ENCODE results near the gene SIM1. TPM values are rescaled to one million over a fixed set of nuclear protein-coding genes. Genes with fewer than 3 reads are reported as not detected.

Gene SIM1
- total RNA-seq, 1 donor from 2014 or later: 0.41 TPM

- Mint-ChIP-seq H3K27ac (ENCODE audit: unreplicated experiment) (no peak overlapping the region), H3K36me3 (ENCODE audit: low read depth, unreplicated experiment) (no peaks in the 10 kb centered on the region), H3K9me3 (ENCODE audit: unreplicated experiment) (no peaks in the 10 kb centered on the region), H3K27me3 (ENCODE audit: unreplicated experiment) (peaks cover 56% of the 10 kb centered on the region), H3K4me3 (ENCODE audit: unreplicated experiment) (no peak overlapping the region), H3K4me1 (ENCODE audit: unreplicated experiment) (peaks cover 35% of the 10 kb centered on the region)
- DNase-seq (ENCODE audit: low spot score): no peak
- TF ChIP-seq, protein P1, sequence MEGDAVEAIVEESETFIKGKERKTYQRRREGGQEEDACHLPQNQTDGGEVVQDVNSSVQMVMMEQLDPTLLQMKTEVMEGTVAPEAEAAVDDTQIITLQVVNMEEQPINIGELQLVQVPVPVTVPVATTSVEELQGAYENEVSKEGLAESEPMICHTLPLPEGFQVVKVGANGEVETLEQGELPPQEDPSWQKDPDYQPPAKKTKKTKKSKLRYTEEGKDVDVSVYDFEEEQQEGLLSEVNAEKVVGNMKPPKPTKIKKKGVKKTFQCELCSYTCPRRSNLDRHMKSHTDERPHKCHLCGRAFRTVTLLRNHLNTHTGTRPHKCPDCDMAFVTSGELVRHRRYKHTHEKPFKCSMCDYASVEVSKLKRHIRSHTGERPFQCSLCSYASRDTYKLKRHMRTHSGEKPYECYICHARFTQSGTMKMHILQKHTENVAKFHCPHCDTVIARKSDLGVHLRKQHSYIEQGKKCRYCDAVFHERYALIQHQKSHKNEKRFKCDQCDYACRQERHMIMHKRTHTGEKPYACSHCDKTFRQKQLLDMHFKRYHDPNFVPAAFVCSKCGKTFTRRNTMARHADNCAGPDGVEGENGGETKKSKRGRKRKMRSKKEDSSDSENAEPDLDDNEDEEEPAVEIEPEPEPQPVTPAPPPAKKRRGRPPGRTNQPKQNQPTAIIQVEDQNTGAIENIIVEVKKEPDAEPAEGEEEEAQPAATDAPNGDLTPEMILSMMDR (IDR thresholded peaks at IDR 0.05; ENCODE audit: unreplicated experiment): no peak
Observed at GRCh38 chr6:100459592-100460184, 5.0 kb downstream of the SIM1 start.

DNA sequence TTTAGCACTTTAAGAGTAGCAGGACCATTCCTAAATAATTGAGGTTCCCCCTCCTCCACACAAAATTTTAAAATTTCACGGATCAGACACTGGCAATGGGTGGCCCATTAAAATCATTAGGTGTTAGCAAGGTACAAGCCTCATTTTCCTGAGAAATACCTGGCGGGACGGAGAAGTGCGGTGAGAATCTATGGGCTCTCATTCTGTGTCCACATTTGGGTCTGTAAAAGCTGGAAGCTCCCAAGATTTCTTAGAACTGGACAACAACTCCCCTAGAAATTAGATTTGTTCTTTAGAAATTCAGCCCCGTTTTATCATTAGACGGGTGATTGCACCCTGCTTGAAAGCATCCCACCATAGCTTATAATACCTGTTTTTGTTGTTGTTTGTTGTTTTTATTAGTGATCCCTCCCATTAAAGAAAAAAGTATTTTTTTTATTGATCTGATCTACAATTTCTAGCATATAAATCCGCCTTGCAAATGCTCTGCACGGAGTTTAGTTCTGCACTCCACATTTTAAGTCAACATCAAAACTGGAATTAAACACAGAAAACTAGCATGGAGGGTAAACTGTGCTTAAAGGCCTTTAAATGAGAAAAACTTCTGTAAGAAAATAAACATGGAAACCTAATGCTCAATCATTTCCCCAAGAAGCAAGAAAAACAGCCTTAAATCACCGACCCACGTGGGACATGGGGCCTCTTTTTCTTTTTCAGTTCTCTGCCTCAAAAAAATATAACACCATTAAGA is 5.7 kb downstream of the SIM1 start:
- Mint-ChIP-seq H3K36me3 (ENCODE audit: low read depth, unreplicated experiment) (no peaks in the 10 kb centered on the region), H3K27me3 (ENCODE audit: unreplicated experiment) (peaks cover 57% of the 10 kb centered on the region), H3K27ac (ENCODE audit: unreplicated experiment) (no peak overlapping the region), H3K4me1 (ENCODE audit: unreplicated experiment) (peaks cover 41% of the 10 kb centered on the region), H3K9me3 (ENCODE audit: unreplicated experiment) (no peaks in the 10 kb centered on the region), H3K4me3 (ENCODE audit: unreplicated experiment) (no peak overlapping the region)
- TF ChIP-seq, protein P1 (IDR thresholded peaks at IDR 0.05; ENCODE audit: unreplicated experiment): no peak
- DNase-seq (ENCODE audit: low spot score): no peak

DNA sequence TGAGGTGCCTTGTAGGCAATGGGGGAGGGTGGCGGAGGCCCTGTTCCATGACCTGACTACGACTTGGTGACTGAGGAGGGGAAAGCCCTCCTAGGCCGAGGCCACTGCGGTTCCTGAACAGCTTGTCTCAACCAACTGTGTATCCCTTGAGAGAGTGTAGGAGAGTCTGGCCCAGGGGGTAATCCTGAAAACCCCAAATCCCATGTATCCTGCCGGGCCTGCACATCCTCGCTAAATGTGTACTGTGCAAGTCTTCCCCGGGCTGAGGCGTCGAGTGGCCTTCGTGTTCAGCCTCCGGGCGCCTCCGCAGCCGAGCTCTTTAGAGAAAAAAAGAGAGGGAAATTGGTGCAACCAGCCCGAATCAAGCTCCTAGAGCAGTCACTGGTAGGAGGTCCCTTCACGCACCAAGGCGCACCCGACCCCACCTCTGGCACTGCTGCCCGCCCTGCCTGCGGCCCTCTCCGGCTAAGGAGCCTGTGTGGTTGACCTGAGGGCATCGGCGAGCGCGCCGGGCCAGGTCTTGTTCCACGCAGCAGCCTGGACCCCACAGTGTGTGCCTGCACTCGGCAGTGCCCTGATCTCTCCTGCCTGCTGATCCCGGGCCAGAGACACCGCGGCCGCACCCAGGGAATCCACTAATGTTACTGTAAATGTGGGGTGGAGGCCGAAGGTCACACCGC is 7.3 kb downstream of the SIM1 start:
- Mint-ChIP-seq H3K9me3 (ENCODE audit: unreplicated experiment) (no peaks in the 10 kb centered on the region), H3K4me1 (ENCODE audit: unreplicated experiment) (peaks cover 34% of the 10 kb centered on the region), H3K4me3 (ENCODE audit: unreplicated experiment) (no peak overlapping the region), H3K36me3 (ENCODE audit: low read depth, unreplicated experiment) (no peaks in the 10 kb centered on the region), H3K27me3 (ENCODE audit: unreplicated experiment) (peaks cover 47% of the 10 kb centered on the region), H3K27ac (ENCODE audit: unreplicated experiment) (no peak overlapping the region)
- TF ChIP-seq, protein P1 (IDR thresholded peaks at IDR 0.05; ENCODE audit: unreplicated experiment): no peak
- DNase-seq (ENCODE audit: low spot score): peak; percentile 17

DNA sequence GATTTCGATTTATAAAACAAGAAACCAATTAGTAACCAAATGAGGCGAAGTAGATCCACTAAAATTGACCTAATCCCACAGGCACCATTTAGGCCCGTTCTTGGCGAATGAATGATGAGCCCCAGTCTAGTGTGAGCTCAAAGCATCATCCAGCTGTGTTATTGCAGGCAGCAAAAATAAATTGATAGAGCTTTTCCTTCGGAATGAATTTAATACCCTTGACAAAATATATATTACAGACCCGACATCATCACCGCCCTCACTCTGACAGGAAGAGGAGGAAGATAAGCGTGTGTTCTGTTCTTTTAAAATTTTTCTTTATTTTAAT is 7.8 kb downstream of the SIM1 start:
- TF ChIP-seq, protein P1 (IDR thresholded peaks at IDR 0.05; ENCODE audit: unreplicated experiment): no peak
- Mint-ChIP-seq H3K27ac (ENCODE audit: unreplicated experiment) (peak overlapping the region; percentile 36), H3K9me3 (ENCODE audit: unreplicated experiment) (no peaks in the 10 kb centered on the region), H3K4me3 (ENCODE audit: unreplicated experiment) (no peak overlapping the region), H3K36me3 (ENCODE audit: low read depth, unreplicated experiment) (no peaks in the 10 kb centered on the region), H3K27me3 (ENCODE audit: unreplicated experiment) (peaks cover 42% of the 10 kb centered on the region), H3K4me1 (ENCODE audit: unreplicated experiment) (peaks cover 34% of the 10 kb centered on the region)
- no peak for DNase-seq (ENCODE audit: low spot score)

All from endothelial cell (in vitro differentiated cells).